Thyroid gland (tissue), 4 donors: ENCODE data around the gene PFN3. TPM values are rescaled to one million over a fixed set of nuclear protein-coding genes. Genes with fewer than 3 reads are reported as not detected.

Experiments used
- DNase-seq, 2 donors: peaks; one replicate each; pipeline ENCODE4 v3.0.0-alpha.2; 2019
- H3K27ac ChIP-seq, 3 donors: fragments of 200-600 bp; sonication (generic); 1 replicate in 2 of 3; 2 replicates in 1 of 3; pipeline ENCODE4 v1.5.1; 2016 to 2019; ENCODE audit warnings: mild to moderate bottlenecking in 1 of 3, moderate library complexity in 1 of 3
- H3K27me3 ChIP-seq: fragments of 200-600 bp; sonication (generic); one replicate; pipeline ENCODE4 v1.5.1; 2019
- H3K36me3 ChIP-seq, 2 donors: fragments of 200-600 bp; sonication (generic); one replicate each; pipeline ENCODE4 v1.5.1; 2016 to 2019
- H3K4me1 ChIP-seq, 2 donors: fragments of 200-600 bp; sonication (generic); one replicate each; pipeline ENCODE4 v1.5.1; 2017 to 2019
- H3K4me3 ChIP-seq, 3 donors: fragments of 200-600 bp; sonication (generic); replicated peaks in 1 of 3; 1 replicate in 2 of 3; 2 replicates in 1 of 3; pipeline ENCODE4 v1.5.1; 2016; ENCODE audit warnings: mild to moderate bottlenecking in 1 of 3
- H3K9me3 ChIP-seq: fragments of 200-600 bp; sonication (generic); one replicate; pipeline ENCODE4 v1.5.1; 2017
- CTCF ChIP-seq, 6 experiments: fragments of 200-600 bp in 3 of 6; fragments of 450-650 bp in 3 of 6; sonication (generic) in 3 of 6; IDR thresholded peaks; one replicate each; pipeline ENCODE4 v1.5.1; 2016 to 2019; ENCODE audit warnings: antibody characterized with exemption in 6 of 6, mild to moderate bottlenecking in 2 of 6, inconsistent platforms in 1 of 6, moderate library complexity in 1 of 6
- POLR2A ChIP-seq, 2 donors: fragments of 450-650 bp; IDR thresholded peaks; one replicate each; pipeline ENCODE4 v1.6.1; 2017; ENCODE audit warnings: antibody characterized with exemption in 2 of 2, mild to moderate bottlenecking in 2 of 2, moderate library complexity in 1 of 2
- WGBS, 2 donors: methylation state at CpG; one replicate each; pipeline ENCODE4 v1.1.5; 2017; 5-methylcytosine and 5-hydroxymethylcytosine counted together
- intact Hi-C: fragments of 100-400 bp; cut with DNase I; formaldehyde crosslinking; loops from one replicate; pipeline ENCODE4 v1.15.1; 2023
- total RNA-seq, 4 donors: library from RNA; depleted of rRNA; stranded (reverse); fragments of >200 nt; gene quantifications; one replicate each; pipeline ENCODE4 v1.2.3, GENCODE V29; 2016

Gene PFN3
- total RNA-seq, 4 donors from 2014 or later: not detected

GRCh38 chr5:177429248-177430040, 29.0 kb upstream of the PFN3 start:
- Histone ChIP-seq H3K4me3 (no peak overlapping the region), H3K27ac (no peak overlapping the region), H3K4me1 (peaks cover 13% of the 10 kb centered on the region in 2 donors), H3K36me3 (peaks cover 23 to 24% of the 10 kb centered on the region in 2 donors), H3K9me3 (no peaks in the 10 kb centered on the region), H3K27me3 (no peaks in the 10 kb centered on the region)
- peak; percentile 25 to 30 for DNase-seq
- WGBS, 2 donors: 86 to 92% methylated on average over 6 of the region's 6 CpGs
- intact Hi-C loops: no loop called here
- TF ChIP-seq POLR2A (IDR thresholded peaks at IDR 0.05): no peak
- no peak for TF ChIP-seq CTCF (IDR thresholded peaks at IDR 0.05)

GRCh38 chr5:177428574-177429217, 28.2 kb upstream of the PFN3 start:
- WGBS, 2 donors: 83 to 90% methylated on average over 9 to 10 of the region's 10 CpGs
- Histone ChIP-seq H3K4me1 (peaks cover 13% of the 10 kb centered on the region in 2 donors), H3K9me3 (no peaks in the 10 kb centered on the region), H3K4me3 (no peak overlapping the region), H3K36me3 (peaks cover 16% of the 10 kb centered on the region in 2 donors), H3K27ac (no peak overlapping the region), H3K27me3 (no peaks in the 10 kb centered on the region)
- no peak for DNase-seq
- no peak for TF ChIP-seq CTCF (IDR thresholded peaks at IDR 0.05)
- TF ChIP-seq POLR2A (IDR thresholded peaks at IDR 0.05): no peak
- intact Hi-C loops: no loop called here

- Histone ChIP-seq H3K4me1 (peaks cover 13% of the 10 kb centered on the region in 2 donors), H3K36me3 (peaks cover 9 to 10% of the 10 kb centered on the region in 2 donors), H3K4me3 (no peak overlapping the region), H3K9me3 (no peaks in the 10 kb centered on the region), H3K27me3 (no peaks in the 10 kb centered on the region), H3K27ac (no peak overlapping the region)
- no peak for DNase-seq
- intact Hi-C loops: no loop called here
- WGBS, 2 donors: 82 to 94% methylated on average over 8 to 9 of the region's 11 CpGs
- no peak for TF ChIP-seq POLR2A (IDR thresholded peaks at IDR 0.05)
- TF ChIP-seq CTCF (IDR thresholded peaks at IDR 0.05): no peak
Measured at GRCh38 chr5:177427919-177428573, 27.6 kb upstream of the PFN3 start.

- peaks cover 13% of the 10 kb centered on the region in 2 donors for H3K4me1 ChIP-seq
- no peak for TF ChIP-seq POLR2A (IDR thresholded peaks at IDR 0.05)
- TF ChIP-seq CTCF (IDR thresholded peaks at IDR 0.05): no peak
- intact Hi-C loops: no loop called here
- H3K9me3 ChIP-seq: no peaks in the 10 kb centered on the region
- 11 to 26% methylated on average over 7 to 11 of the region's 11 CpGs for WGBS, 2 donors
- peak overlapping the region; percentile 44 to 79 (median 63) for H3K4me3 ChIP-seq
- peak overlapping the region in 2 of 3 donors; percentile 61 to 78 for H3K27ac ChIP-seq
- H3K27me3 ChIP-seq: no peaks in the 10 kb centered on the region
- DNase-seq: peak in 1 of 2 donors; percentile 10
- peaks cover 2% of the 10 kb centered on the region in 2 donors for H3K36me3 ChIP-seq
Measured at GRCh38 chr5:177427211-177427822, 26.9 kb upstream of the PFN3 start.
